Tongue (tissue), 2 donors: ENCODE data around the gene PRAMEF14. TPM values are rescaled to one million over a fixed set of nuclear protein-coding genes. Genes with fewer than 3 reads are reported as not detected.
"Not testable (repeated sequence)": the region's sequence is repeated elsewhere in the genome, so short reads cannot be mapped to it uniquely, and the experiment has no call there.

Experiments
- DNase-seq: peaks from one replicate; pipeline ENCODE4 v3.0.0-alpha.2; 2015
- total RNA-seq: library from RNA; depleted of rRNA; stranded (reverse); fragments of >200 nt; gene quantifications from one replicate; pipeline ENCODE4 v1.2.3, GENCODE V29; 2014

Gene PRAMEF14
- not detected for total RNA-seq

GRCh38 chr1:13347034-13347433 lies at the start of gene PRAMEF14:
Gene PRAMEF14 (minus strand): TSS chr1:13347134. CDS start chr1:13345314, 1,820 bp downstream.
- DNase-seq, result not testable (repeated sequence)

GRCh38 chr1:13395311-13395710 lies 48.4 kb upstream of the PRAMEF14 start:
- not testable (repeated sequence) for DNase-seq

DNA sequence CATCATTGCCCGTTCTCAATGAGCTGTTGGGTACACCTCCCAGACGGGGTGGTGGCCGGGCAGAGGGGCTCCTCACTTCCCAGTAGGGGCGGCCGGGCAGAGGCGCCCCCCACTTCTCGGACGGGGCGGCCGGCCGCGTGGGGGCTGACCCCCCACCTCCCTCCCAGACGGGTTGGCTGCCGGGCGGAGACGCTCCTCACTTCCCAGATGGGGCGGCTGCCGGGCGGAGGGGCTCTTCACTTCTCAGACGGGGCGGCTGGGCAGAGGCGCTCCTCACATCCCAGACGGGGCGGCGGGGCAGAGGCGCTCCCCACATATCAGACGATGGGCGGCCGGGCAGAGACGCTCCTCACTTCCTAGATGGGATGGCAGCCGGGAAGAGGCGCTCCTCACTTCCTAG lies 47.8 kb upstream of the PRAMEF14 start:
- DNase-seq, result not testable (repeated sequence)

- not testable (repeated sequence) for DNase-seq
These were observed 46.1 kb upstream of the PRAMEF14 start for GRCh38 chr1:13393004-13393403.

- not testable (repeated sequence) for DNase-seq
These were observed 42.4 kb upstream of the PRAMEF14 start, which contains the start of gene PRAMEF17 for GRCh38 chr1:13389332-13389731. Gene PRAMEF17 (plus strand): TSS chr1:13389632. CDS start chr1:13389658, 26 bp downstream.

DNA sequence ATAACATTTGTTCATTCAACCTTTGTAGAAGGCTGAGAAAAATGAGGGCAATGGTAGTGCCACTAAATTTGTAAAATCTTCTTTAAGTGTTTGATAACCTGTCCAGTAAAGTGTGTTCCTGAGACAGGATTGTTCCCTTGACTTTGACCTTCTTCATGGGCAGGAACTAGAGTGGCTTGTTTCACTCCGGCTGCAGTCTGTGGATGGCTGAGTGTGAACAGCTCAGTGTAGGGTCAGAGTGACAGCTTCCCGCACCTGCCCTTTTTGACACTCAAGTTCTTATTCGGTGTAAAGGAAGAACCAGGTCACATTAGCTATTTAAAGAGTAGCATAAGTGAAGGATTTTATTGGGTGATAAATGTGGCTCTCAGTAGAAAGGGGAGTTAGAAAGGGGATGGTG lies 33.4 kb upstream of the PRAMEF14 start:
- DNase-seq, result not testable (repeated sequence)

DNA sequence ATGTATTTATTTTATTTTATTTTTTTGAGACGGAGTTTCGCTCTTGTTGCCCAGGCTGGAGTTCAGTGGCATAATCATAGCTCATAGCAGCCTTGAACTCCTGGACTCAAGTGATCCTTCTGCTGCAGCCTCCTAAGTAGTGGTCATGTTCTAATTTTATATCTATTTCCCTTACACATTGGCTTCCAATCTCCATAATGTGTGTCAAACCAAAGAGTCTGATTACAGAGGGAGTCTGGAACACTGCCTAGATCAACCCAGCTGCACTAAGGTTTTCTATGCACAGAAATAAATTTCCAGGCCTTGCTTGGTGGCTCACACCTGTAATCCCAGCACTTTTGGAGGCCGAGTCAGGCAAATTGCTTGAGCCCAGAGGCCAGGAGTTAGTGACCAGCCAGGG lies 32.0 kb upstream of the PRAMEF14 start:
- not testable (repeated sequence) for DNase-seq

DNA sequence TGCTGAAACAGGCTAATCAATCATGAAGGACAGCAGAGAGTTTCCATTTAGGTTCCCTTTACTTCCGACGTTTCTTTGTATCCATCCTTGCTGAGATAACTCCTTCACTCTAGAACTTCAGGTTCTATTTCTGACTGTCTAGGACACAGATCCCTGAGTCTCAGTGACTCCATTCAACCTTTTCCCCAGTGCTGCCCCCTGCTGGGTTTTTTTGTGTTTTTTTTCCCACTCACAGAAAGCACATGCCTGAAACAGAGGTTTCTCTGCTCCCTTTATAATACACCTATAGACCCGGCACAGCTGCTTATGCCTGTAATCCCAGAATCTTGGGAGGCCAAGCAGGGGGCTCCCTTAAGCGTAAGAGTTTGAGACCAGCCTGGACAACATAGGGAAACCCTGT lies 21.6 kb upstream of the PRAMEF14 start:
- DNase-seq, result peak; percentile 36

GRCh38 chr1:13366536-13366935 lies 19.6 kb upstream of the PRAMEF14 start:
- DNase-seq, result not testable (repeated sequence)

GRCh38 chr1:13364928-13365327 lies 18.0 kb upstream of the PRAMEF14 start:
- DNase-seq, result not testable (repeated sequence)

GRCh38 chr1:13362364-13362763 lies 15.4 kb upstream of the PRAMEF14 start:
- DNase-seq, result not testable (repeated sequence)

DNA sequence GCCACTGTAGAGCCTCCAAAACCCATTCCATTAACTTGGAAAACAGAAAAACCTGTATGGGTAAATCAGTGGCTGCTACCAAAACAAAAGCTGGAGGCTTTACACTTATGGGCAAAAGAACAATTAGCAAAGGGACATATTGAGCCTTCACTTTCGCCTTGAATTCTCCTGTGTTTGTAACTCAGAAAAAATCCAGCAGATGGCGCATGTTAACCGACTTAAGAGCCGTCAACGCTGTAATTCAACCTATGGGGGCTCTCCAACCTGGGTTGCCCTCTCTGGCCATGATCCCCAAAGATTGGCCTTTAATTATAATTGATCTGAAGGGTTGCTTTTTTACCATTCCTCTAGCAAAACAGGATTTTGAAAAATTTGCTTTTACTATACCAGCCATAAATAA lies 9.8 kb upstream of the PRAMEF14 start:
- DNase-seq, result peak; percentile 73

DNA sequence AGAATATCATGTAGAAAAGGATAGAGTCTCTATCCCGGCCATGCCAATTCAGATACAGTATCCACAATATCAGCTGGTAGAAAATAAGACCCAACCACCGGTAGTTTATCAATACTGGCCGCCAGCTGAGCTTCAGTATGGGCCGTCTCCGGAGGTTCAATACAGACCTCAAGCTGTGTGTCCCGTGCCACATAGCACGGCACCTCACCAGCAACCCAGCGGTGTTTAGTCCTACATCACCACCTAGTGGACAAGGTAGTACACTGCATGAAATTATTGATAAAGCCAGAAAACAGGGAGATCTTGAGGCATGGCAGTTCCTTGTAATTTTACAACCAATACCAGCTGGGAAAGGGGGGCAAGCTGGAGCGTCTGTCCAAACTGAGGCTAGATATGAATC lies 7.5 kb upstream of the PRAMEF14 start:
- DNase-seq, result not testable (repeated sequence)

DNA sequence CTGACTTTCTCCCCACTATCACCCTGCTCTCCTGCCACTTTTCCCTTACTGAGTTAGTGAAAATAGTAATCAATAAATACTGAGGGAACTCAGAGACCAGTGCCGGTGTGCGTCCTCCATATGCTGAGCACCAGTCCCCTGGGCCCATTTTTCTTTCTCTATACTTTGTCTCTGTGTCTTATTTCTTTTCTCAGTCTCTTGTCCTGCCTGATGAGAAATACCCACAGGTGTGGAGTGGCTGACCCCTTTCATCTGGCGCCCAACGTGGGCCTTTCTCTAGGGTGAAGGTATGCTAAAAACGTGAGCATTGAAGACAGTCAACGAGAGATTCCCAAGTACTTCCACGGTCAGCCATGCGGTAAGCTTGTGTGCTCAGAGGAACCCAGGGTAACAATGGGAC lies 6.5 kb upstream of the PRAMEF14 start:
- DNase-seq, result not testable (repeated sequence)

DNA sequence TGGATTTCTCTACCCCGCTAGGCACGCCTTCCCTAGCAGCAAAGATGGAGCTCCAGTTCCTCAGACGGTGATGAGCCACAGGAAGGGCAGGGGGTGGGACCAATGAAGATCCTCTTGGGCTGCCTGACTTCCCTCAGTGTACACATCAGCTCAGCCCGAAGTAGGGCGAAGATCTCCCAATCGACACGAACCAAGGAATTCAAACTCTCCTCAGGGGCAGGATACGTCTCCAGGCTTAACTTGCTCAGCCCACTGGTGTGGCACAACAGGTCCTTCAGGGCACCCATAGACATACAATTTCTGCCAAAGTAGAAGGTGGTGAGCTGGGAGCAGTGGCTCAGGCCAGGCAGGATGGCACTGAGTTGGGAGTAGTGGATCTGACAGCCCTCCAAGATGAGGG lies 4.4 kb downstream of the PRAMEF14 start:
- not testable (repeated sequence) for DNase-seq

- DNase-seq, result not testable (repeated sequence)
These were observed 31.7 kb downstream of the PRAMEF14 start, which contains the start of gene PRAMEF15 for GRCh38 chr1:13315281-13315680. Gene PRAMEF15 (plus strand): TSS chr1:13315581. CDS start chr1:13318408, 2,827 bp downstream.

DNA sequence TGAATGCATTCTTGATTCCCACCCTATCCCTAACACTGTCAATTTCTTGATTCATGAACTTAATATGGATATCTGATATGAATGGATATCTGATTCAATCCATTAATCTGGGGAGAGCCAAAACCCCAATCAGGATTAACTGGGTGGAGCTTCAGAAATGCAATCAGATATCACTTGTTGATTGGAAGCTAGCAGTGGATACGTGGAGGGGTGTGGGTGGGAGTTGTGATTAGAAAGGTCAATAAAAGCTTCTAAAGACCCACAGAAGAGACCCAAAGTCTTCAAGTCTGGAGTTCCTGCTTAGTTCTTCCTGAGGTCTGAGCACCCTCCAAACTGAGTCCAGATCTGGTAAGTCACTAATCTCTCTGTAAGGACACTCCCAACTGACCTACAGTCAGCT lies 43.7 kb downstream of the PRAMEF14 start, which contains the start of gene PRAMEF33:
Gene PRAMEF33, plus strand, starts transcription at position 301 of the 400 bp plus-strand sequence. CDS start 2,416 bp downstream, outside the sequence.
- not testable (repeated sequence) for DNase-seq

DNA sequence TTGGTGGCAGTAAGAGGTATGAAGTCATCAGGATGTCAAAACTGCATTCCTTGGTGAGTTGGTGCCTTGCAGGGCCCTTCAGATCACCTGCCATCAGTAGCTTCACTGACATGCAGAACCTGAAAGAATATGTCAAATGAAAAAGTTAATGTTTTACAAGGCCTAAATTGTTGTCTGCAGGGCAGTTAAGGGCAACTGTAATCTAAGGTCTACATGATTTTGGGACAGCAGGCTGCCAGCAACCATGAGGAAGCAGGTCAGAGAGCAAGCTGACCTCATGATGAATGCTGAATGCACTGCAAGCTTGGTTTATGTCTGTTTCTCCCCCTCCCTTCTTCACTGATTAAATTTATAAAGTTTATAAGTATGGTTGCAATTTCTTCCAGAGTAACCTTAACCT lies 44.7 kb downstream of the PRAMEF14 start:
- not testable (repeated sequence) for DNase-seq

DNA sequence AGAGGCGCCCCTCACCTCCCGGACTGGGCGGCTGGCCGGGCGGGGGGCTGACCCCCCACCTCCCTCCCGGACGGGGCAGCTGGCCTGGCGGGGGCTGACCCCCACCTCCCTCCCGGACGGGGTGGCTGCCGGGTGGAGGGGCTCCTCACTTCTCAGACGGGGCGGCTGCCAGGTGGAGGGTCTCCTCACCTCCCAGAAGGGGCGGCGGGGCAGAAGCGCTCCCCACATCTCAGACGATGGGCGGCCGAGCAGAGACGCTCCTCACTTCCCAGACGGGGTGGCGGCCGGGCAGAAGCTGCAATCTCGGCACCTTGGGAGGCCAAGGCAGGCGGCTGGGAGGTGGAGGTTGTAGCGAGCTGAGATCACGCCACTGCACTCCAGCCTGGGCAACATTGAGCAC lies 48.2 kb downstream of the PRAMEF14 start:
- not testable (repeated sequence) for DNase-seq

DNA sequence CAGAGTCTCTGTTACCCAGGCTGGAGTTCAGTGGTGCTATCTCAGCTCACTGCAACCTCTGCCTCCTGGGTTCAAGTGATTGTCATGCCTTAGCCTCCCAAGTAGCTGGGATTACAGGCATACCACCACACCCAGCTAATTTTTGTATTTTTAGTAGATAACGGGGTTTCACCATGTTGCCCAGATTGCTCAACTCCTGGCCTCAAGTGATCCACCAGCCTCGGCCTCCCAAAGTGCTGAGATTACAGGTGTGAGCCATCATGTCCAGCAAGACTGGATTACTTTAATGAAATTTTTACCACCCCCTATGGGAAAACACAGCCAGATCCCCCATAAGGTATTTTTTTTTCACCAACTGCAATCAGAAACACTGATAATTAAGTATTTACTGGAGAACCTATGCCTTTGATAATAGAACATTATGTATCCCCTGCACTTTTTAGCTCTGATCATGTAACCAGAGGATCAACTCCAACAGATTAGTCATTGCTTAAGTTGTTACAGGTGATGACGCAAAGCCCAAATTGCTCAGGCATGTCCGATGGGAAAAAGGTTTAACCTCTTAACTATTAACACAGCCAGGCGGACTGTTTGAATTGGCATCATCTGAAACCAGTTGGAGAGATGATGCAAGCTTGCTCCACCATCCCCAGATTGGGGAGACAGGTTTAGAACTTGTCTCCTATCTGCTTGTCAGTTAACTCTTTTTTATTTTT lies 49.6 kb downstream of the PRAMEF14 start:
- not testable (repeated sequence) for DNase-seq
